OCI-LY7 (cell line): ENCODE measurements around the gene FAM20B. TPM values are rescaled to one million over a fixed set of nuclear protein-coding genes. Genes with fewer than 3 reads are reported as not detected.

Experiments
- BruUV-seq: library from RNA; stranded (reverse); fragments of 400-500 nt; replicated peaks from 2 replicates; lab custom pipeline; 2021; lab: Mats Ljungman, UMichigan
- CTCF ChIA-PET: fragments of 300-600 bp; sonication (Branson Sonifier 250); formaldehyde crosslinking; loops from one replicate; lab custom pipeline; 2022; ENCODE audit warnings: antibody characterized with exemption; ENCODE audit not compliant: unreplicated experiment; lab: Charles Lee
- POLR2A ChIA-PET: fragments of 300-600 bp; sonication (Branson Sonifier 250); formaldehyde crosslinking; loops from one replicate; lab custom pipeline; 2022; ENCODE audit warnings: antibody characterized with exemption; lab: Charles Lee
- DNase-seq: peaks from one replicate; pipeline ENCODE4 v3.0.0-alpha.2; 2015; ENCODE audit warnings: low spot score
- H2AFZ ChIP-seq: fragments of 200-600 bp; sonication (generic), shearing (Covaris generic); 2 replicates; pipeline ENCODE4 v1.6.1; 2014; ENCODE audit warnings: mild to moderate bottlenecking, antibody characterized with exemption, low read length, moderate library complexity
- H3K27ac ChIP-seq: fragments of 200-600 bp; sonication (generic); 2 replicates; pipeline ENCODE4 v1.5.1; 2014; ENCODE audit warnings: mixed run types, low read depth, mild to moderate bottlenecking, moderate library complexity, low read length, inconsistent platforms; ENCODE audit not compliant: poor library complexity, severe bottlenecking
- H3K36me3 ChIP-seq: fragments of 200-600 bp; sonication (generic); 2 replicates; pipeline ENCODE4 v1.6.1; 2014; ENCODE audit warnings: mild to moderate bottlenecking, antibody characterized with exemption, low read length, moderate library complexity, mixed read lengths; ENCODE audit not compliant: insufficient read depth
- H3K4me1 ChIP-seq: fragments of 200-600 bp; sonication (generic); 2 replicates; pipeline ENCODE4 v1.5.1; 2014; ENCODE audit warnings: mild to moderate bottlenecking, low read length; ENCODE audit not compliant: insufficient read depth, poor library complexity, severe bottlenecking
- H3K4me2 ChIP-seq: fragments of 200-600 bp; sonication (generic); 2 replicates; pipeline ENCODE4 v1.6.1; 2014; ENCODE audit warnings: mild to moderate bottlenecking, low read length
- H3K4me3 ChIP-seq: fragments of 200-600 bp; sonication (generic); 2 replicates; pipeline ENCODE4 v1.5.1; 2014; ENCODE audit warnings: mild to moderate bottlenecking, low read depth, low read length; ENCODE audit not compliant: poor library complexity, severe bottlenecking
- H3K79me2 ChIP-seq: fragments of 200-600 bp; sonication (generic); 2 replicates; pipeline ENCODE4 v1.6.1; 2016; ENCODE audit warnings: low read depth, mild to moderate bottlenecking, low read length, moderate library complexity, mixed read lengths; ENCODE audit not compliant: insufficient read depth
- H3K9me2 ChIP-seq: fragments of 200-600 bp; sonication (generic); 2 replicates; pipeline ENCODE4 v1.6.1; 2016; ENCODE audit warnings: mild to moderate bottlenecking, low read length, mixed read lengths; ENCODE audit not compliant: insufficient read depth
- H3K9me3 ChIP-seq: fragments of 200-600 bp; sonication (generic); 2 replicates; pipeline ENCODE4 v1.6.1; 2014; ENCODE audit warnings: mild to moderate bottlenecking, mixed run types, low read length, mixed read lengths
- H4K20me1 ChIP-seq: fragments of 200-600 bp; sonication (generic); 2 replicates; pipeline ENCODE4 v1.6.1; 2014; ENCODE audit warnings: mild to moderate bottlenecking, antibody characterized with exemption, low read length, moderate library complexity, mixed read lengths; ENCODE audit not compliant: insufficient read depth
- CTCF ChIP-seq: fragments of 200-600 bp; sonication (generic); conservative IDR thresholded peaks from 2 replicates; pipeline ENCODE4 v1.5.1; 2014; ENCODE audit warnings: mild to moderate bottlenecking, antibody characterized with exemption, low read length, moderate library complexity, mixed read lengths
- EZH2phosphoT487 ChIP-seq: fragments of 200-600 bp; sonication (generic); IDR thresholded peaks from 2 replicates; pipeline ENCODE4 v1.6.1; 2018; ENCODE audit warnings: low read depth, borderline replicate concordance, mild to moderate bottlenecking, mixed run types, antibody characterized with exemption, low read length, moderate library complexity, mixed read lengths
- intact Hi-C: fragments of 100-400 bp; cut with micrococcal nuclease; formaldehyde crosslinking; loops from one replicate; pipeline ENCODE4 v1.10.0; 2022; ENCODE audit not compliant: unreplicated experiment
- total RNA-seq, 2 experiments: library from RNA; depleted of rRNA in 1 of 2; stranded (reverse); fragments of >200 nt in 1 of 2; shearing (Covaris generic) in 1 of 2; gene quantifications; 2 replicates each; pipeline ENCODE4 v1.2.3, GENCODE V29; 2014 to 2022

The FAM20B gene
- total RNA-seq, 2 experiments from 2014 or later, result 17.1 to 36.5 TPM

GRCh38 chr1:179026813-179027669, 1.3 kb downstream of the FAM20B start:
- ChIA-PET CTCF (interaction anchor here (2.2 kb wide), 1 partner anchor 53 kb away, joined by 6 read pairs; no protein-coding TSS in a partner anchor), POLR2A (interaction anchor here (1.0 to 4.0 kb wide), 8 partner anchors 11 to 451 kb away, joined by 3 to 49 read pairs (median 8); partner anchors contain the start of genes SOAT1 and TOR3A)
- Histone ChIP-seq H3K4me2 (peak overlapping the region; percentile 91), H4K20me1 (no peaks in the 10 kb centered on the region), H3K9me3 (no peaks in the 10 kb centered on the region), H3K9me2 (no peaks in the 10 kb centered on the region), H3K4me1 (peaks cover 67% of the 10 kb centered on the region), H3K4me3 (peak overlapping the region; percentile 78), H3K36me3 (no peaks in the 10 kb centered on the region), H3K79me2 (peaks cover 55% of the 10 kb centered on the region), H3K27ac (peak overlapping the region; percentile 82), H2AFZ (peak overlapping the region; percentile 9; the same call in 1 of the 2 replicates)
- TF ChIP-seq EZH2phosphoT487 (no peak), CTCF (no peak)
- intact Hi-C loops, result loop anchor here (2.0 to 5.0 kb wide), 5 partner anchors 54 to 420 kb away; partner anchors contain the start of genes AXDND1 and SOAT1
- TSS peak; percentile 70 for BruUV-seq
- no peak for DNase-seq

GRCh38 chr1:179029321-179029759, 3.6 kb downstream of the FAM20B start:
- BruUV-seq, result no TSS peak
- Histone ChIP-seq H4K20me1 (no peaks in the 10 kb centered on the region), H3K9me2 (no peaks in the 10 kb centered on the region), H3K9me3 (no peaks in the 10 kb centered on the region), H3K4me2 (peak overlapping the region; percentile 91), H3K36me3 (no peaks in the 10 kb centered on the region), H3K79me2 (peaks cover 78% of the 10 kb centered on the region), H3K4me3 (peak overlapping the region; percentile 64), H3K4me1 (peaks cover 80% of the 10 kb centered on the region), H2AFZ (peak overlapping the region; percentile 33; the same call in 1 of the 2 replicates), H3K27ac (peak overlapping the region; percentile 82)
- ChIA-PET POLR2A (interaction anchor here (0.6 to 4.0 kb wide), 21 partner anchors 8 to 599 kb away, joined by 3 to 49 read pairs (median 4); partner anchors contain the start of gene TOR3A), CTCF (interaction anchor here (0.6 to 2.2 kb wide), 3 partner anchors 27 to 498 kb away, joined by 3 to 6 read pairs (median 3); no protein-coding TSS in a partner anchor)
- TF ChIP-seq CTCF (no peak), EZH2phosphoT487 (no peak)
- intact Hi-C loops, result loop anchor here (2.0 to 5.0 kb wide), 5 partner anchors 263 to 422 kb away; partner anchors contain the start of genes AXDND1 and SOAT1
- DNase-seq, result peak; percentile 43
